Omental fat pad (tissue), 4 donors: ENCODE results near the gene TCEA3. TPM values are rescaled to one million over a fixed set of nuclear protein-coding genes. Genes with fewer than 3 reads are reported as not detected.
A peak's percentile ranks its signal among the peaks of the same experiment; 100 is the strongest.

Experiments used
- ATAC-seq: fragments of 150-250 bp; one replicate; pipeline ENCODE4 v1.9.1; 2016; ENCODE audit warnings: mild to moderate bottlenecking, moderate library complexity; ENCODE audit not compliant: low FRiP score
- DNase-seq: peaks from one replicate; pipeline ENCODE4 v3.0.0-alpha.2; 2019; ENCODE audit warnings: low spot score
- CTCF ChIP-seq, 3 donors: fragments of 450-650 bp; IDR thresholded peaks; one replicate each; pipeline ENCODE4 v1.5.1; 2016 to 2017; ENCODE audit warnings: antibody characterized with exemption in 3 of 3, mild to moderate bottlenecking in 3 of 3, moderate library complexity in 2 of 3
- total RNA-seq, 4 donors: library from RNA; depleted of rRNA; stranded (reverse); fragments of >200 nt; gene quantifications; one replicate each; pipeline ENCODE4 v1.1.0, GENCODE V29; 2016

Gene TCEA3
- total RNA-seq, 4 donors from 2014 or later, result 5.0 to 13.2 (median 7.5) TPM

- no peak for TF ChIP-seq CTCF (IDR thresholded peaks at IDR 0.05)
- DNase-seq (no peak), ATAC-seq (no peak)
Observed at GRCh38 chr1:23428136-23428905, 3.8 kb upstream of the TCEA3 start.

GRCh38 chr1:23427550-23427949 lies 3.0 kb upstream of the TCEA3 start:
- no peak for ATAC-seq
- no peak for TF ChIP-seq CTCF (IDR thresholded peaks at IDR 0.05)
- DNase-seq, result no peak

- DNase-seq (no peak), ATAC-seq (no peak)
- no peak for TF ChIP-seq CTCF (IDR thresholded peaks at IDR 0.05)
Observed at GRCh38 chr1:23426828-23427227, 2.3 kb upstream of the TCEA3 start.

GRCh38 chr1:23425193-23425494 lies 596 bp upstream of the TCEA3 start:
- DNase-seq (no peak), ATAC-seq (no peak)
- no peak for TF ChIP-seq CTCF (IDR thresholded peaks at IDR 0.05)

GRCh38 chr1:23423415-23424292 lies 894 bp downstream of the TCEA3 start:
- TF ChIP-seq CTCF (IDR thresholded peaks at IDR 0.05), result no peak
- ATAC-seq (peak; percentile 27), DNase-seq (no peak)

GRCh38 chr1:23422941-23423340 lies 1.6 kb downstream of the TCEA3 start:
- ATAC-seq (peak; percentile 39), DNase-seq (no peak)

More at GRCh38 chr1:23422941-23423340, 1.6 kb downstream of the TCEA3 start:
- no peak for TF ChIP-seq CTCF (IDR thresholded peaks at IDR 0.05)
